HG03159 (cell line): Measurements from ENCODE around the gene LPIN2.
"Not testable (repeated sequence)": the region's sequence is repeated elsewhere in the genome, so short reads cannot be mapped to it uniquely, and the experiment has no call there.

Source experiments
- ATAC-seq: cut with Tn5 transposase; IDR thresholded peaks from one replicate; pipeline ENCODE4 v1.9.1; 2021; ENCODE audit warnings: mild to moderate bottlenecking, moderate library complexity; ENCODE audit not compliant: unreplicated experiment

The LPIN2 gene

DNA sequence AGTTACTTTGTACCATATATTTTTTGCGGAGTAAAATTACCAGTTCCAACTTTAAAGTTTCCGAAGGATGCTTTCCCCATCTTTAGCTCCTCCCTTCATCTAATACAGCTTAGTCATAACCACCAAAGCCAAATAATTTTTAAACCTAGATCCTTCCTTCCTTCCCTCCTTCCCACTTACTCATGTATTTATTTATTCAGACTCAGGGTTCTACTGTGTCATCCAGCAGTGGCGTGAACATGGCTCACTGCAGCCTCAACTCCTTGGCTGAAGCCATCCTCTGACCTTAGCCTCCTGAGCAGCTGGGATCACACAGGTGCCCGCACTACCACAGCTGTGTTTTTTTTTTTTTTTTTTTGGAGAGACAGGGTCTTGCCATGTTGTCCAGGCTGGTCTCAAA is 4.4 kb downstream of the LPIN2 start:
- ATAC-seq = no peak

DNA sequence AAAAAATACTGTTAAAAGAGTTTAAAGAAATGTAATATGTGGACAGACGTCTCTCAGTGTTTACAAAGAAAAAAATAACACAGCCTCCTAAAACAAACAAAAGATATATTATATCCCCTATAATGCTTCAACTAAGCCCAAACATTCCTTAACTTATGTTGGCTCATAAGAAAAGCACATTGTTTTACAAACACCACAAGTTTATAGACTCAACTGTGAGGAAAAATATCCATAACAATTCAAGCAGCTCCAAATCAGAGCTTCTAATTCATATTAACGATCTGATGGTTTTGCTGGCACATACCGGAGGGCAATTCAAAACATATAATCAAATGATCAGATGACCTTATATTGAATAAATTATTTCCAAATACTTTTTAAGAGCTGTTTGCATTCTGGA is 5.5 kb downstream of the LPIN2 start:
- no peak for ATAC-seq

- ATAC-seq = no peak
These were observed 7.5 kb downstream of the LPIN2 start for GRCh38 chr18:3005462-3005861.

DNA sequence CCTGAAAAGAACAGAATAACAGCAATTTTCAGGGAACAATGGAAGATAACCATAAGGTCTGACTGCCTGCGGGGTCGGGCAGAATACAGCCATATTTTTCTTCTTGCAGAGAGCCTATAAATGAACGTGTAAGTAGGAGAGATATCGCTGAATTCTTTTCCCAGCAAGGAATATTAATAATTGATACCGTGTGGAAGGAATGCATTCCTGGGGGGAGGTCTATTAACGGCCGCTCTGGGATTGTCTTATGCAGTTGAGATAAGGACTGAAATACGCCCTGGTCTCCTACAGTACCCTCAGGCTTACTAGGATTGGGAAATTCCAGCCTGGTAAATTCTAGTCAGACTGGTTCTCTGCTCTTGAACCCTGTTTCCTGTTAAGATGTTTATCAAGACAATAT is 9.2 kb downstream of the LPIN2 start:
- not testable (repeated sequence) for ATAC-seq

- ATAC-seq = no peak
These were observed 10.2 kb downstream of the LPIN2 start for GRCh38 chr18:3002732-3003131.

GRCh38 chr18:2998644-2999043 is 14.3 kb downstream of the LPIN2 start:
- no peak for ATAC-seq

DNA sequence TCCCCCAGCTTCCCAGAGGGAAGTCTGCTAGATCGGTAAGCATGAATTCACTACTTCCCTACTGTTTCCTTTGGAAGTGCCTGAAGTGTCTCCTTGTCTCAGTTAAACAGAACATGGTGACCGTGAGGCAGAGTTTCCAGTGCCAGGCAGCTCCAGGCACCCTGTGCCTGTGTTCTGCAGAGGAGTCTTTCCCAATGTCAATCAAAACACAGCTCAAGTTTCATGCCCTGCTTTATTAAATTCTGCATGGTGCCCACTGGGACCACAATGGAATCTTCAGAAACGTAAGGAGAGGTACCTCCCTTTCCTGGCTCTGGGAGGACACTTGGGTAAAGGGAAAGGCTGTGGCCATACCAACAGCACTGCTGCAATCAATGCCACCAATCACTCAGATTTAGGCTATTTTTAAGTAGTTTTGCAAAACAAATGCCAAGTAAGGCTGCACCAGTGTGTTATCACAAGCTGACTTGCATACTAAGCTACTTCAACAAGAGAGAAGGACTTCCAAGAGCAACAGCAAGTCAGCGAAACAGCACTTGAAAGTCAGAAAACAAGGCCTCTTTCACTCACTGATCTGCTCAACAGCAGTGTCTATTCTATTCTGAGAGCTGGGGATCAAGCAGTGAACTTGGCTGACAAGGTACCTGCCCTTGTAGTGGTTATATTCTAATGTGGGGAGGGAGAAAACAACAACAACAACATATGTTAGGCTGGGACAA is 14.9 kb downstream of the LPIN2 start:
- ATAC-seq = no peak

DNA sequence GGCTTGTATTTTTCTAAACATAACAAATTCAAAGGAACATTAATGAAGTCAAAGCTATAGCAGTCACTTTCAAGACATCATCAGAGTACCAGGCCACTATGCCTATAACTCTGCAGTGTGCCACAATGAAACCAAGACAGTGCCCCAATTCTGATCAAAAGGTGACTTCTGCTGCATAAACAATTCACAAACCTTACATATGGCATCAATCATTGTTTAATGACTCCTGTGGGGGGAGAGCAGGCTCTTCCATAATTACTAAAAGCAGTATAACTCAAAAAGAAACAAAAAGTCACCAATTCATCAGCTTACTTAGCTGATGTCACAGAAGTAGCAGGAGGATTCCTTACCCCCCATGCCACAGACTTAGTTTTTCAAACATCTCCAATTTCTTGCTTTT is 15.5 kb downstream of the LPIN2 start:
- no peak for ATAC-seq

GRCh38 chr18:2994603-2995432 is 18.1 kb downstream of the LPIN2 start:
- peak; percentile 88 for ATAC-seq

DNA sequence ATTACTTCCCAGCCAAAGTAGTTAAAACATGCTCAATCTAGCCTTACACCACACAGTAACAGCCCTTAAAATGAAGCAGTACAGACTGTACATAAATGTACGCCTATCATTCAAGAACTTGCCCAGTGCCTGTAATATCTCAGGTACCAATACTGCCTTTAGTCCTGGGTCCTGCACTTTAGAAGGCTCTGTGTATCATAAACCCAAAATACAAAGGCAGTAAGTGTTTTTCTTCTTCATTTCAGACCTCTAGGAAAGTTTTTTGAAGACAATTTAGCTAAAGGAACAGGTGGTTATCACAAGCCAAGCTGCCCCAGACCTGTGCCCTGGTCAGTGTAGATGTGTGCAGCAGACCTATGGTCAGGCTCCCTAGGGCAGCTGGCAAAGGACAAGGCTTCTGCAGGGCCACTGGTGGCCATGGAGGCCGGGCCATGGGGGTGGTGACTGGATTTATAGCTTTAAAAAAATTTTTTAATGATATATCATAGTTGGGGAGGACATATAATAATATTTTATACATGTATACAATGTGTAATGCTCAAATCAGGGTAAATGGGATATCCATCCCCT is 18.8 kb downstream of the LPIN2 start:
- ATAC-seq = no peak

GRCh38 chr18:2992995-2993877 is 19.7 kb downstream of the LPIN2 start:
- ATAC-seq = no peak

- ATAC-seq = no peak
These were observed 21.8 kb downstream of the LPIN2 start for GRCh38 chr18:2990956-2991640.

GRCh38 chr18:2987876-2988790 is 24.8 kb downstream of the LPIN2 start:
- no peak for ATAC-seq

DNA sequence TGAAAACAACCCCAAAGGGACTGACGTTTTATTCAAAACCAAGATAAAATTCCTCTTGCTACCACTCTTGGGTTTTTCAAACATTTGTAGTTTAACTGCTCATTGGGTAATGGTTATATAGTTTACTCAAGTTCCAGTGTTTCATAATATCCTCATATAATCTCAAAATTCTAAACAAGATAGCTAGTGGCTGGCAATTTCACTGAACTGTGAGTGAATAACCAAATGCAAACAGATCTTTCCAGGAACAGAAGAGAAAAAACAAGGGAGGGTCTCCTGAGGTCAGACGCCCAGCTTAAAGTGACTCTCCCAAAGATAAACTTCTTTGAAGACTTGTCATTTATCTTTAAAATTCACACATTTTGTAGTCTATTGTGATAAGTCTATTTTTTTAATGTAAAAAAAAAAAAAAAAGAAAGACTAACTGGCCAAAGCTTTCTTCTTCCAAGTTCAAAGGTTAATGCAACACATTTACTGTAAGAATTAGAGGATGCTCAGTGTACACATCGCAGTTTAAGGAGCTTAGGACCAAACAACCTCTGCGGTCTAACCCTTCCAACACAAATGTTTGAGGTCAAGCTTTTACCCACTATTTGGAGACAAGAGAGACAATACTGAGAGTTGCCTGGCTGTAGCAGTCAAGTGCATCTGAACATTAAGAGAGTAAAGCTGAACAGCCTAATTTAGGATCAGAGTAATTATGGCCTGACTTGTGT is 26.6 kb downstream of the LPIN2 start:
- ATAC-seq = no peak

DNA sequence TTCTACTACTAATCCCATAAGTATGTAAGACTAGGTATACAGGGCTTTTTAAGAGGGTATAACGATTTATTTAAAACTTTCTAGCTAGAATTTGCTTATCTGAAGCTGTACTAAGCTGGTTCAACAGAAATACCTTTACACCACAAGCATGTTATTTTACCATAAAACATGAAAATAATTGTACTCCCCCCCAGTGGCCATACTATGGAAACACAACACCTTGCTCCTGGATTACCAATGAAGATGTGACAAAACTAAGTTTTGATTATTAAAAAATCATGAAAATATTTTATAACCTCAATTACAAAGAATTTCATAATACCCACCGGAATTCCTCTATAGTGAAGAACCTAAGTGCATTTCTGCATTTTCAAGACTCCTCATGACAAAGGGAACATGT is 27.3 kb downstream of the LPIN2 start:
- no peak for ATAC-seq

GRCh38 chr18:2984703-2985261 is 28.2 kb downstream of the LPIN2 start:
- no peak for ATAC-seq

GRCh38 chr18:2984091-2984490 is 28.9 kb downstream of the LPIN2 start:
- no peak for ATAC-seq

GRCh38 chr18:2983296-2983695 is 29.6 kb downstream of the LPIN2 start:
- no peak for ATAC-seq
